Tibial nerve (tissue), 4 donors: ENCODE data around the gene CREBRF. TPM values are rescaled to one million over a fixed set of nuclear protein-coding genes. Genes with fewer than 3 reads are reported as not detected.
"Not testable (repeated sequence)": the region's sequence is repeated elsewhere in the genome, so short reads cannot be mapped to it uniquely, and the experiment has no call there.

ENCODE experiments used
- DNase-seq, 2 donors: peaks; one replicate each; pipeline ENCODE4 v3.0.0-alpha.2; 2019; ENCODE audit warnings: low spot score in 2 of 2
- H3K27ac ChIP-seq, 4 donors: fragments of 200-600 bp; sonication (generic) in 3 of 4; one replicate each; pipeline ENCODE4 v1.5.1; 2017 to 2019; ENCODE audit warnings: mild to moderate bottlenecking in 1 of 4
- H3K27me3 ChIP-seq, 2 donors: fragments of 200-600 bp; sonication (generic) in 1 of 2; one replicate each; pipeline versions ENCODE4 v1.5.1 to v1.6.0; 2017 to 2019
- H3K36me3 ChIP-seq, 3 donors: fragments of 200-600 bp; sonication (generic); one replicate each; pipeline ENCODE4 v1.5.1; 2018 to 2019
- H3K4me1 ChIP-seq, 4 donors: fragments of 200-600 bp; sonication (generic) in 3 of 4; one replicate each; pipeline ENCODE4 v1.5.1; 2017 to 2019
- H3K4me3 ChIP-seq, 4 donors: fragments of 200-600 bp; sonication (generic) in 3 of 4; one replicate each; pipeline ENCODE4 v1.5.1; 2017 to 2019; ENCODE audit warnings: mild to moderate bottlenecking in 1 of 4, moderate library complexity in 1 of 4
- H3K9me3 ChIP-seq, 4 donors: fragments of 200-600 bp; sonication (generic) in 3 of 4; one replicate each; pipeline ENCODE4 v1.5.1; 2017 to 2019
- CTCF ChIP-seq, 5 experiments: fragments of 200-600 bp in 3 of 5; fragments of 450-650 bp in 2 of 5; sonication (generic) in 3 of 5; IDR thresholded peaks; one replicate each; pipeline ENCODE4 v1.5.1; 2016 to 2019; ENCODE audit warnings: antibody characterized with exemption in 5 of 5, mild to moderate bottlenecking in 3 of 5, moderate library complexity in 2 of 5
- EP300 ChIP-seq, 2 donors: sonication (generic); formaldehyde crosslinking; IDR thresholded peaks; one replicate each; pipeline ENCODE4 v1.6.1; 2017; ENCODE audit warnings: antibody characterized with exemption in 2 of 2, mild to moderate bottlenecking in 1 of 2
- POLR2A ChIP-seq, 2 donors: fragments of 450-650 bp; IDR thresholded peaks; one replicate each; pipeline ENCODE4 v1.6.1; 2017; ENCODE audit warnings: antibody characterized with exemption in 2 of 2, mild to moderate bottlenecking in 2 of 2, moderate library complexity in 2 of 2
- WGBS, 2 donors: methylation state at CpG; one replicate each; pipeline ENCODE4 v1.1.5; 2018; 5-methylcytosine and 5-hydroxymethylcytosine counted together
- total RNA-seq, 4 donors: library from RNA; depleted of rRNA; stranded (reverse); fragments of >200 nt; gene quantifications; one replicate each; pipeline ENCODE4 v1.1.0, GENCODE V29; 2016

CREBRF gene
- total RNA-seq, 4 donors from 2014 or later: 31.2 to 46.3 (median 40.5) TPM

GRCh38 chr5:173114536-173114935 lies 58.4 kb downstream of the CREBRF start:
- TF ChIP-seq EP300 (IDR thresholded peaks at IDR 0.05): no peak
- TF ChIP-seq POLR2A (IDR thresholded peaks at IDR 0.05): no peak
- WGBS, 2 donors: 97% methylated on average over 1 of the region's 1 CpG
- Histone ChIP-seq H3K9me3 (peaks cover 0 to 9% (median 0%) of the 10 kb centered on the region in 4 donors), H3K4me1 (no peaks in the 10 kb centered on the region), H3K27ac (no peak overlapping the region), H3K4me3 (no peak overlapping the region), H3K36me3 (peaks cover 0 to 97% (median 4%) of the 10 kb centered on the region in 3 donors), H3K27me3 (no peaks in the 10 kb centered on the region)
- no peak for DNase-seq

GRCh38 chr5:173119719-173120118 lies 63.6 kb downstream of the CREBRF start:
- peaks cover 0 to 85% (median 0%) of the 10 kb centered on the region in 3 donors for H3K36me3 ChIP-seq
- peaks cover 0 to 18% (median 2%) of the 10 kb centered on the region in 4 donors for H3K9me3 ChIP-seq
- H3K4me1 ChIP-seq: no peaks in the 10 kb centered on the region
- TF ChIP-seq POLR2A (IDR thresholded peaks at IDR 0.05): no peak
- no peak for TF ChIP-seq EP300 (IDR thresholded peaks at IDR 0.05)
- TF ChIP-seq CTCF (IDR thresholded peaks at IDR 0.05): no peak
- DNase-seq: no peak
- no peak overlapping the region for H3K4me3 ChIP-seq
- no peak overlapping the region for H3K27ac ChIP-seq
- WGBS, 2 donors: 95 to 100% methylated on average over 1 of the region's 1 CpG
- H3K27me3 ChIP-seq: no peaks in the 10 kb centered on the region

- no peak for TF ChIP-seq EP300 (IDR thresholded peaks at IDR 0.05)
- no peak for TF ChIP-seq POLR2A (IDR thresholded peaks at IDR 0.05)
- TF ChIP-seq CTCF (IDR thresholded peaks at IDR 0.05): no peak
- 66 to 74% methylated on average over 3 of the region's 3 CpGs for whole genome bisulfite sequencing, 2 donors
Observed at GRCh38 chr5:173123416-173123815, 67.3 kb downstream of the CREBRF start.

GRCh38 chr5:173132166-173132565 lies 76.0 kb downstream of the CREBRF start:
- not testable (repeated sequence) for H3K27me3 ChIP-seq, H3K4me1 ChIP-seq, H3K9me3 ChIP-seq, DNase-seq, H3K4me3 ChIP-seq, H3K27ac ChIP-seq
- 89 to 95% methylated on average over 6 of the region's 6 CpGs for WGBS, 2 donors
- H3K36me3 ChIP-seq: peaks cover 0 to 62% (median 6%) of the 10 kb centered on the region in 3 donors

More at GRCh38 chr5:173123416-173123815, 67.3 kb downstream of the CREBRF start:
- H3K4me3 ChIP-seq: no peak overlapping the region
- no peak overlapping the region for H3K27ac ChIP-seq
- DNase-seq: peak in 1 of 2 donors; percentile 20
- H3K36me3 ChIP-seq: peaks cover 0 to 77% (median 7%) of the 10 kb centered on the region in 3 donors
- no peaks in the 10 kb centered on the region for H3K27me3 ChIP-seq
- peaks cover 0 to 18% (median 2%) of the 10 kb centered on the region in 4 donors for H3K9me3 ChIP-seq
- H3K4me1 ChIP-seq: no peaks in the 10 kb centered on the region

- Histone ChIP-seq H3K4me3 (no peak overlapping the region), H3K36me3 (peaks cover 0 to 36% (median 0%) of the 10 kb centered on the region in 3 donors), H3K4me1 (peaks cover 0 to 1% (median 0%) of the 10 kb centered on the region in 4 donors), H3K27me3 (no peaks in the 10 kb centered on the region), H3K9me3 (no peaks in the 10 kb centered on the region), H3K27ac (peak overlapping the region in 3 of 4 donors; percentile 20 to 50 (median 42))
- no peak for DNase-seq
- TF ChIP-seq POLR2A (IDR thresholded peaks at IDR 0.05): no peak
- TF ChIP-seq EP300 (IDR thresholded peaks at IDR 0.05): no peak
- no peak for TF ChIP-seq CTCF (IDR thresholded peaks at IDR 0.05)
- 76% methylated on average over 3 of the region's 3 CpGs for WGBS, 2 donors
Observed at GRCh38 chr5:173138707-173139106, 82.6 kb downstream of the CREBRF start.

GRCh38 chr5:173139631-173140030 lies 83.5 kb downstream of the CREBRF start:
- no peaks in the 10 kb centered on the region for H3K9me3 ChIP-seq
- no peaks in the 10 kb centered on the region for H3K27me3 ChIP-seq
- H3K36me3 ChIP-seq: peaks cover 0 to 30% (median 0%) of the 10 kb centered on the region in 3 donors
- no peak overlapping the region for H3K4me3 ChIP-seq
- TF ChIP-seq EP300 (IDR thresholded peaks at IDR 0.05) (no peak), POLR2A (IDR thresholded peaks at IDR 0.05) (no peak), CTCF (IDR thresholded peaks at IDR 0.05) (no peak)
- no peak for DNase-seq
- peaks cover 0 to 7% (median 0%) of the 10 kb centered on the region in 4 donors for H3K4me1 ChIP-seq
- H3K27ac ChIP-seq: peak overlapping the region in 2 of 4 donors; percentile 20 to 42
- 89 to 90% methylated on average over 1 of the region's 1 CpG for WGBS, 2 donors
